ENCODE results near the gene GLB1L2.
"Not testable (repeated sequence)": the region's sequence is repeated elsewhere in the genome, so short reads cannot be mapped to it uniquely, and the experiment has no call there.

The GLB1L2 gene

GRCh38 chr11:134331354-134332188 is at the start of gene GLB1L2:
Gene GLB1L2 (plus strand): TSS chr11:134331988. CDS start chr11:134332062, 74 bp downstream.
- peak; percentile 77 for DNase-seq

DNA sequence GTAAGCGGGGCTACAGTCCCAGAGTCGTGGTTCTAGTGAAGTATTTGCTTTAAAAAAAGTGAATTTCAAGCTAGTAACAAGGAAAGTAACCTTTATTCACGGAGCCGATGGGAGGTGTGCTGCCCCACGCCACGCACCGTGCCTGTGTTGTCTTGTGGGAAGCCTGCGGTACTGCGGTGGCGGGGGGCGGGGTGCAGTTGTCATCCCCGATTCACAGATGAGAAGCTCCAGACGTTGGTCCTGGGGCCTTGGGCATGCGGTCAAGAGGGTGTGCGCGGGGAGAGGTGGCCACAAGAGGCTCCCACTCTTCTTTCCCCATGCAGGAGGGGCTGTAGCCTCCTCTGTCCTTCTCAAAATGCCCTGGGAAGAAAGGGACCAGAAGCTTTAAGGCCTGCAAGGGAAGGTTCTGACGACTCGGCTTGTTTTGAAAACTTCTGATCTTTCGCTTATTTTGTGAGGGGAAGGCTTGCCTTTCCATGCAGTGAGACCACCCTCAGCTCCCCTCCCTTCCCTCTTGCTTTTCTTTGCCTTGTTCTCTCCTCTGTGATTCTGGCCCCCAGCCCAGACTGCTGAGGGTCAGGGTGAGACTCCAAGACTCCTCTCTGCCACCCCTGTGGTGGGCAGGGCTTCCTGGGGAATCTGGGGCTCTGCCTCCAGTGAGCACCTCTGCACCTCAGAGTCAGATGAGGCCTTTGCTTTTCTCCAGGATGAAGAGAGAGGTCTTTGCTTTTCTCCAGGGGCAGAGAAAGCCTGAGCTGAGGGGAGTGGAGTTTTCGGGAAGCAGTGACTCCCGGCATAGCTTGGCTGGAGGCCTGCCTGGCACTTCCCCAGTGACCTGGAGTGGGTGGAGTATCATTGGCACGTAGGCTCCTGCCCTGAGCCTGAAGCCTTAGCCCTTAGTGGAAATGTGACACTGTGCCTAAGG is 49.4 kb upstream of the GLB1L2 start:
- no peak for DNase-seq

DNA sequence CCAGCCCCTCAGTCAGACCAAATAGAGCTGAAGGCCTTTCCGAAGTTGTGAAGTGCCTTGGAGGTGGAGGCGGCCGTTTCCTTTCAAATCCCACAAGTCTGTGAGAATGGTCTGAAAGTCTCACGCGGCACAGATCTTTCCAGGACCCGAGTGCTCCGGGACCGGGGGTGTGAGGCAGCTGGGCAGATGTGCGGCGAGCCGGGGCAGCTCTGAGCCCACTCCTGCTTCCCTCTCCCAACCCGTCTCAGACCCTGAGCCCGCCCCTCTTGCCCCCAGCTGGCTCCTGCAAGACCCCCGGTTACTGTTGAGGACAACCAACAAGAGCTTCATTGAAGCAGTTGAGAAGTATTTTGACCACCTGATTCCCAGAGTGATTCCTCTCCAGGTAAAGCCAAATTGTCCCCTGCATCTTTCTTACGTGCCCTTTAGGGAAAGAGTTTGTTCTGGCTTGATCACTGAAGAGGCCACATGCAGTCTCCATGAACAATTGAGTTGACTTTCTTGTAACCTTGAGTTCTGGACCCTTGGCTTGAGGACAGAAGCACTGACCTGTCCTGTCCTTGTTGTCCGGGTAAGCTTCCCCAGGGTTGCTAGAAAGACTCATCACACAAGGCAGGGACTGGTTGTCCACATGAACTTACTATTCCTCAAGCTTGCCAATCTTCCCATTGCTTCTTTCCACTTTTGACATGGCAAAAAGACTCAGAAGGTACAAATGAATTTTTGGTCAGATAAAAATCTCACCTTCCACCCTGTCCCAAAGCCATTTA is 48.1 kb upstream of the GLB1L2 start:
- DNase-seq: no peak

DNA sequence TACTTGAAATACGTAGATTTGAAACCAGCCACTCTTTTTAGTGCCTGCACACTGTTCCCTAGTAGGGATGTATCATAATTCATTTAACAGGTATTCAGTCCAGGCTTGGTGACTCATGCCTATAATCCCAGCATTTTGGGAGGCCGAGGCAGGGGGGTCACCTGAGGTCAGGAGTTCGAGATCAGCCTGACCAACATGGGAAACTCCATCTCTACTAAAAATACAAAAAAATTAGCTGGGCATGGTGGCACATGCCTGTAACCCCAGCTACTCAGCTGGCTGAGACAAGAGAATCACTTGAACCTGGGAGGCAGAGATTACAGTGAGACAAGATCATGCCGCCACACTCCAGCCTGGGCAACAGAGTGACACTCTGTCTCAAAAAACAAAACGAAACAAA is 47.4 kb upstream of the GLB1L2 start:
- not testable (repeated sequence) for DNase-seq

DNA sequence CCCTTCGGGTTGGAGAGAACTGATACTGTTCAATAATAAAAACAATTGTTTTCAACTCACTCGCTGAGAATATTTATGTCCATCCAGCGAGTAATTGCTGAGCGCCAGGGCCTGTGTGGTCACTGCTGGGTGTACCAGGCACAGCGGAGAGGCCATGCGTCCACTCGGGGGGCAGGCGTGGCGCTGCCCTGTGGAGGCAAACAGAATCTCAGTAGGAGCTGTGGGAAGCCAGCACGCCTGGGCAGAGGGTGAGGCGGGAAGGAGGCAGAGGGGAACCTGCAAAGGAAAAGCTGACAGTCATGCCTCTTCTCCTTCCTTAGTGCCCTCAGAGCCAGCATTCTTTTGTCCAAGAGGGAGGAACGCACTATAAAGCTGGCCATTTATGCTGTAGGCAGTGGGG is 44.2 kb upstream of the GLB1L2 start:
- DNase-seq: no peak

DNA sequence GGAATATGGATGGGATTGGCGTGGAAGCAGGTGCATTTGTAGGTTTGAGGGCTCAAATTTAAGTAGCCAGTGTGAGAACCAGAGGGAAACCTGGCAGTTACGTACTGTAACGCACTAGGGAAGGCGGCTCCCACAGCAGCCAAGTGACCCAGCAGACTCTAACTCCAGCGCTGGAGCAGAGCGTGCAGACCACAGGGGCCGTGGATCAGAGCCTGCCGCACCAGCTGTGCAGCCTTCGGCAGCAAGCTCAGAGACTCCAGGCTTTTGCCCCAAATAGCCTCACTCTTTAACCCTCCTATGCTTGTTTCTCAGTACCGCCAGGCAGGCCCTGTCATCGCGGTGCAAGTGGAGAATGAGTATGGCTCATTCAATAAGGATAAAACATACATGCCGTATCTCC is 43.3 kb upstream of the GLB1L2 start:
- DNase-seq: no peak

DNA sequence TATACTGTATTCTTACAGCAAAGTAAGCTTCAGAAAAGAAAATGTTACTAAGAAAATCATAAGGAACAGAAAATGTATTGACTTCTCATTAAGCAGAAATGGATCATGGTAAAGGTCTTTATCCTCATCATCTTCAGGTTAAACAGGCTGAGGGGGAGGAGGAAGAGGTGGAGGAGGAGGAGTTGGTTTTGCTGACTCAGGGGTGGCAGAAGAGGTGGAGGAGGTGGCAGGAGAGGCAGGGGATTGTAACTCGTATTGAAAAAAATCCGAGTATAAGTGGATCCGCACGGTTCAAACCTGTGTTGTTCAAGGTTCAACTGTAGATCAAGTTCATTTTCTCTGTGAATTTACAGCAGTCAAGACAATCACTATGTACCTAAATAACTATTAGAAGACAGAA is 42.6 kb upstream of the GLB1L2 start:
- no peak for DNase-seq

DNA sequence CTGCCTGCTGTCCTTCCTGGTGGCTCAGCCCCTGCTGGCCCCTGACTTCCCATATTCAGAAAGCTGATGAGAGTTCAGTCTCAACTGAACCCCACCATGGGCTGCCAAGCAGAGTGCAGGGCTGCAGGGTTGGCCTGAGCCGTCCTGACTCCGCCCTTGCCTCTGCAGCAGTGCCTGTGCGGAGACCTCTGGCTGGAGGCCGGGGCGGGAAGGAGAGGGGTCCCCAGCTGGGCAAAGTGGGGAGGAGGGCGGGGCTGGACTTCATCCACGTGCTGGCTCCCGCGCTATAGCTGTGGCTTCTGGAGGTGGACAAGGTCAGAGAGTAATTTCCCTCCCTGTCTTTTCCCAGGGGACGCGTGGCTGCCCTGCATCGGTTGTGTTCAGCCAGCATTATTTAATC is 42.0 kb upstream of the GLB1L2 start:
- no peak for DNase-seq

DNA sequence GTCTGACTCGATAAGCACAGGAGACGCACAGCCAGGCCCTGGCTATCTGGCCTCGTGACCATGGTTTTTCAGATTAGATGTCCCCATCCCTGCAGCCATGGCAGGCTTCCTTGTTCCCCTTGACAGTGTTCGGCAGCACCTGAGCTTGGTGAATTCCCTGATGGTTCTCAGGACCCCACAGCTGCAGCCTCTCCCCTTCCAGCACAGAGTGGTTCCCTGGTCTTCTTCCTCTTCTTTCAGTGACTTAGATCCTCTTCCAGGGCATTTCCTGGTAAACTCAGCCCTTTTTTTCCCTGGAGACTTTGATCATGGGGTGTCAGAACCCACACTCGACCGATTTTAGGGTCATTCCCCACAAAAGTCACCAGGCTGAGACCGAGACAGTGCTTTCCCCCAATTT is 41.1 kb upstream of the GLB1L2 start:
- DNase-seq: no peak

DNA sequence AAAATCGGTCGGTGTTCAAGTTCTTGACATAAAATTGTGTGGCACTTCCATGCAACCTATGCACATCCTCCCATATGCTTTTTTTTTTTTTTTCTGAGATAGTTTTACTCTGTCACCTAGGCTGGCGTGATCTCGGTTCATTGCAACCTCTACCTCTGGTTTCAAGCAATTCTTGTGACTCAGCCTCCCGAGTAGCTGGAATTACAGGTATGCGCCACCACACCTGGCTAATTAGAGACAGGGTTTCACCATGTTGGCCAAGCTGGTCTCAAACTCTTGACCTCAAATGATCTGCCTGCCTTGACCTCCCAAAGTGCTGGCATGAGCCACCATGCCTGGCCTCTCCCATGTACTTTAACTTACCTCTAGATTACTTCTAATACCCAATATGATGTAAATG is 40.6 kb upstream of the GLB1L2 start:
- DNase-seq: no peak

GRCh38 chr11:134292661-134293060 is 39.1 kb upstream of the GLB1L2 start:
- no peak for DNase-seq

DNA sequence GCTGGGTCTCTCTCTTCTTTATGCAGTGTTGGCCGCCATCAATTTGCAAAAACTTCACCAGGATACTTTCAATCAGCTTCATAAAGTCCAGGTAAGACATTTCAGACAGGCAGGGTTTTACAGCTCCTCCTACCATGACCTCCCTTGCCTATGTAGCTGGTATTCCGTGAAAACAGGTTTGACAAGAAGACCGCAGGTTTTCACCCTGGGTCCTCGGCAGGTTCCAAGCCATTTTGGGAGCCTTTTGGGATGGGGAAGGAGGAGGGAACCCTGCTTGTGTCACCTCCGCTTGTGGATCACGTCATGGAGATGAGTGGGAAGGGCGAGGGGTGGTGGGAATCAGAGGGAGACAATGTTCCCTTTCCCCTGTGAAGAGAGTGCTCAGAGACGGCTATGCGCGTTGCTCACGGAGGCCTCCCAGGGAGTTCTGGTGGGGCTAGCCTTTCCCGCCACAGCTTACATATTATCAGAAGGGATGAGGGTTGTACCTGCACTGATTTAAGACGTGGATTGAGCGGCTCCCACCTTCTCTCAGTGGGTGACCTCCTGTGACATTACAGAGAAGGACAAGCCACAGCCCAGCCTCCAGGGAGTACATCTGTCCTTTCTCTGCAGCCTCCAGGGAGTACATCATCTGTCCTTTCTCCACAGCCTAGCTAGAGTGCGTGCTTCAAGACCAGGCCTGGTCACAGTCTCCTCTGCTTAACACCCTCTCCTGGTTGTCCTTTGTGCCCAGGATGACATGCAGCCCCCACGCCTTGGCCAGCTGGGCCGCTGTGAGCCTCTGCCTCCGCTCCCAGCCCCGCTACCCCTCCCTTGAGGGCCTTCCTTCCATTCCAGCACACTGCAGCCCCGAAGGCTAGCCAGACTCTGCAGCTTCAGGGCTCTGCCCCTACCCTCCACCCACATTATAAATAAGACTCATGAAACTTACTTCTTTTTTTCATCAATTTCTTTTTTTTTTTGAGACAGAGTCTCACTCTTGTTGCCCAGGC is 38.4 kb upstream of the GLB1L2 start:
- no peak for DNase-seq

DNA sequence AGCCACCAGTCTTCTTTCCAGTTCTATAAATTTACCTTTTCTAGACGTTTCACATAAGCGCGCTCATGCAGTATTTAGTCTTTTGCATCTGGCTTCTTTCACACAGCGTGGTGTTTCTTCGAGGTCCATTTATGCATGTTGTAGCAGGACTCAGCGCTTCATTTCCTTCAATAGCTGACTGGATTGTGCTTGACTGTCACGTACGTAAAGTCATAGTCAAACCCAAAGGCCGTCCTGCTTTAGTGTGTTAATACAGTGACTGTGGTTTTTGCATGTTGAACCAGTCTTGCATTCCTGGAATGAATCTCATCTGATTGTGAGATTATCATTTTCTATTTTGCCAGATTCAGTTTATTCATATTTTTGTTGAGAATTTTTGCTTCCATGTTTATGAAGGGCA is 37.1 kb upstream of the GLB1L2 start:
- DNase-seq: no peak

GRCh38 chr11:134312223-134312622 is 19.6 kb upstream of the GLB1L2 start:
- no peak for DNase-seq

DNA sequence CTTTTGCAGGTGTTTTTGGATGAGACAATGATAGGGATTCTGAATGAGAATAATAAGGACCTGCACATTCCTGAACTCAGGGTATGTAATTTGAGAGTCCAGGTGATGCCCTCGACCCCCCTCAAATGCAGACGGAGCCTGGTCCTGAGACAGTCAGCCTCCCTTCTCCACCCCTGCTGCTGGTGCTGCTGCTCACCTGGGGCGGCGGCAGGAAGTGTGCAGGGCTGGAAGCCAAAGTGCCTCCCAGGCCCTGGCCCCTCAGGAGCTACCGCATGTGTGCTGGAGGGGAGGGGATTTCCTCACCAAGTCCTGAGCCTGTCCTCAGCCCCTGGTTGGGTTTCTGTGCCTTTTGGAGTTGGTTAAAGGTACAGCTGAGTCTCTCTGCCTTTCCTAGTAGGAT is 19.0 kb upstream of the GLB1L2 start:
- no peak for DNase-seq

GRCh38 chr11:134313379-134313778 is 18.4 kb upstream of the GLB1L2 start:
- DNase-seq: no peak

DNA sequence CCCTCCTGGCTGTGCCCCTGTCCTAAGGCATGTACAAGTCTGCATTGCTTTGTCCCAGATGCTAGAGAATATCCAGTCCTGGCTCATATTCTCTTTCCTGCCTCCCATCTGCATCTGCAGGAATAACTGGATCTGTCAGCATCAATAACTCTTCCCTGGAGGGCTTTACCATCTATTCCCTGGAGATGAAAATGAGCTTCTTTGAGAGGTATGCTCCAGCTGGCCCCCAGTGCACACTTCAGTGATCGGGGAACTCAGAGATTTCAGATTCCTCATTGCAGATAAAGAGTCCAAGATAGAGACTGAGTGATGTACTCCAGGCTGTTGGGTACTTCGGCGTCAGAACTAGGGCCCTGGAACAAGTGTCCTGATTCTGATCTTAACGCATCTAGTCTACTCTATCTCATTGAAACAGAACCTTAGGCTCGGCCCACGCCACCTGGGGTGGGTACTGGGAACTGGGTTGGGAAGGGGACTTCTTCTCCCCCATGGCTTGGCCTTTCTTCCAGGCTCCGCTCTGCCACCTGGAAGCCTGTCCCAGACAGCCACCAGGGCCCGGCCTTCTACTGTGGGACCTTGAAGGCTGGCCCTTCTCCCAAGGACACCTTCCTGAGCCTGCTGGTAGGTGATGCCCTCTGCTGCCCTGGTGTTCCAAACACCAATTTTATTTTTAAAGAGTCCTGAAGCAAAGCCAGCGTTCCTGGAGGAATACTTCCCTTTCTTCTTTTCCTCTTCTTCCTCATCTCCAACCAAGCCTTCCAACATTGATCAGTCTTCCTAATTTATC is 17.8 kb upstream of the GLB1L2 start:
- no peak for DNase-seq

GRCh38 chr11:134317103-134317502 is 14.7 kb upstream of the GLB1L2 start:
- no peak for DNase-seq

- DNase-seq: not testable (repeated sequence)
Observed at GRCh38 chr11:134321373-134321772, 10.4 kb upstream of the GLB1L2 start.

DNA sequence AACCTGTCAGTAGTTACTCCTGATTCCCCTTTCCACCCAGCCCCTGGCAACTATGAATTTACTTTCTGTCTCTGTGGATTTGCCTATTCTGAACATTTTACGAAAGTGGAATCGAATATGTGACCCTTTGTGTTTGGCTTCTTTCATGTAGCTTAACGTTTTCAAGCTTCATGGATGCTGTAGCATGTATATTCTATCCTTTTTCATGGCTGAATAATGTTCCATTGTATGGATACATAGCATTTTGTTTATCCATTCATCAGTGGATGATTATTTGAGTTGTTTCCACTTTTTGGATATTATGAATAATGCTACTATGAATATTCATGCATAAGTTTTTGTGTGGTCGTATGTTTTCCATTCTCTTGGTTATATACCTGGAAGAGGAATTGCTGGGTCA is 9.2 kb upstream of the GLB1L2 start:
- DNase-seq: no peak

DNA sequence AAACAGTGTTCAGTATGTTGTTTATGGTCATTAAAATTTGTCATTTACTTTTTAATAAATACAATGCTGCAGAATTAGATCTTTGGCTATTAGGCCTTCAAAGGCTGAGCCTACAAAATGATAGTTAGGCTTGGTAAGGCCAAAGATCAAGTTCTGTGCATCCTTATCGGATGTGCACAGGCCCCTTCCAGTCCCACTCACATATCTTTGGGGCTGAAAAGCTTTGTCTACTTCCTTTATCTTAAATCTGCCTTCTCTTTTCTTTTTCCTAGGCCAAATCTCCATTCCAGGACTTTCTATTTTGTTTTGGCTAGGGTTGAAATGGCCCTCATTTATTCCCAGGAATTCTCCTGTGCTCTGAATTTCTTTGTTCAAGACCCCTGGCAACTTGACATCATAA is 3.4 kb upstream of the GLB1L2 start:
- DNase-seq: no peak

Data from stimulated activated CD4-positive, alpha-beta T cell treated with anti-CD3 and anti-CD28 coated beads, Interleukin-1b, Interleukin-23, amount 100 ng/mL, for 48 hours (primary cell).